ENCODE measurements around the gene MYMX.

Gene MYMX

DNA sequence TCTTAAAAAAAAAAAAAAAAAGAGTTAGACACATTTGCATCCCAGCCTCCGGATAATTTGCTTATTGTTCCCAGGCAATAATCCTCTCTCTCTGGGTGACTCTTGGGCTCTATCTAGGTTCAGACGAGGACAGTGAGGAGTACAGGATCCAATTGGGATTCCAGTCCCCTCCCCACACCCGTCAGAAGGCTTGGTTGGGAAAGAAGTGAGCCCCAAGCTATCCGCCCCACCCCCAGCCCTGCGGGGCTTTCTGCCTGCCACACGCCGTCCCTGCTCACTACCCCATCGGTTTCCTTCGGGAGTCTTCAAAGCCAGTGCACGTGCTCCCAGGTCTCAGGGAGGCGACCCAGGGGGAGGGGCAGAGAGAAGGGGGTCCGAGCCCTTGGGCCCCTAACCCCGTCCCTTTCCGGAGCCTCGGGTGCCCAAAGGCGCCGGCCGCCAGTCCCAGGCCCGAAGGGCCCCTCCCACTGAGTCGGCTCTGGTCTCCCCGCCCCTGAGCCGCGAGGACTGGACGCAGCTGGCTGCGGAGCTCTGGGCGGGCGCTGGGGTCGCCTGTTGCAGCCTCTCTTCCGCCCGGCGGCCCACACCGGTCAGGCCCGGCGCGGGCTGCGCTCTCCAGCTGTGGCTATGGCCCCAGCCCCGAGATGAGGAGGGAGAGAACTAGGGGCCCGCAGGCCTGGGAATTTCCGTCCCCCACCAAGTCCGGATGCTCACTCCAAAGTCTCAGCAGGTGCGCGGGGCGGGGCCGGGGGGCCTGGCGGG lies 2.5 kb downstream of the MYMX start:
- Histone ChIP-seq H3K4me3 (peak overlapping the region; percentile 79), H3K36me3 (ENCODE audit: insufficient read depth, low read length) (no peaks in the 10 kb centered on the region), H3K9me3 (ENCODE audit: low read depth, low read length) (no peaks in the 10 kb centered on the region), H3K27ac (peak overlapping the region; percentile 93), H3K9ac (ENCODE audit: insufficient read length) (peak overlapping the region; percentile 70)
- peak; percentile 35 for DNase-seq (ENCODE audit: low read depth, low spot score)
- TF ChIP-seq POLR2AphosphoS5 (IDR thresholded peaks at IDR 0.05; ENCODE audit: borderline replicate concordance, low read depth, low read length) (peak; percentile 55; the same call in 1 of the 2 replicates), EZH2 (IDR thresholded peaks at IDR 0.05) (no peak)

DNA sequence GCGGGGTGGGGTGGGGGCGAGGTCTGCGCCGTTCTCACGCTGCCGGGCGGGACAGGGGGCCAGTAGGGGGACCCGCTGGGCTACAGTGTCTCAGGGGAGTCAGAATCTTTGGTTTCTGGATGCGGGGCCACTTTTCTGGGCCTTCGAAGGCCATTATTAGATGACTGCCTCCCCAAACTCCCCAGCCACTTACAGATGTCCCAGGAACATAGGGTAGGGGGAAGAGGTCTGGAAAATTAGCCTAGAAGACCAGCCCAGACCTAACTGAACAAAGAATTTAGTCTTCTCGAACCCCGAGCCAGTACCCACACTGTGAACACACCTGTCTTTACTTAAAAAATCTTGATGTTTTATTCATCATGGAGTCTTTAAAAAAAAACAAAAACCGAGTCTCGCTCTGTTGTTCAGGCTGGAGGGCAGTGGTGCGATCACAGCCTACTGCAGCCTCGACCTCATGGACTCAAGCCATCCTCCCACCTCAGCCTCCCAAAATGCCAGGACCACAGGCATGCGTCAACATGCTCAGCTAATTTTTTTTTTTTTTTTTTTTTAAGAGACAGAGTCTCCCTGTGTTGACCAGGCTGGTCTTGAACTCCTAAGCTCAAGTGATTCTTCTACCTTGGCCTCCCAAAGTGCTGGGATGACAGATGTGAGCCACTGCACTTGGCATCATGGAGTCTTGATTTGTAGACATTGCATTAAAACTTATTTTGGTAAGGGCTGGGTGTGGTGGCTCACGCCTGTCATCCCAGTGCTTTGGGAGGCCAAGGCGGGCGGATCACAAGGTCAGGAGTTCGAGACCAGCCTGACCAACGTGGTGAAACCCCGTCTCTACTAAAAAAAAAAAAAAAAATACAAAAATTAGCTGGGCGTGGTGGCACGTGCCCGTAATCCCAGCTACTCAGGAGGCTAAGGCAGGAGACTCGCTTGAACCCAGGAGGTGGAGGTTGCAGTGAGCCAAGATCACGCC lies 3.4 kb downstream of the MYMX start:
- no peak for TF ChIP-seq POLR2AphosphoS5 (IDR thresholded peaks at IDR 0.05; ENCODE audit: borderline replicate concordance, low read depth, low read length)
- TF ChIP-seq EZH2 (IDR thresholded peaks at IDR 0.05): no peak
- TF ChIP-seq FOXP2 (optimal IDR thresholded peaks at IDR 0.05; ENCODE audit: control extremely low read depth, extremely low read length, insufficient read depth): no peak
- peak overlapping the region; percentile 64 for H3K4me3 ChIP-seq
- no peak for DNase-seq (ENCODE audit: low read depth, low spot score)

GRCh38 chr6:44220913-44221290 lies 4.2 kb downstream of the MYMX start:
- TF ChIP-seq POLR2AphosphoS5 (IDR thresholded peaks at IDR 0.05; ENCODE audit: borderline replicate concordance, low read depth, low read length) (no peak), EZH2 (IDR thresholded peaks at IDR 0.05) (no peak), FOXP2 (optimal IDR thresholded peaks at IDR 0.05; ENCODE audit: control extremely low read depth, extremely low read length, insufficient read depth) (no peak)
- no peak for DNase-seq (ENCODE audit: low read depth, low spot score)
- Histone ChIP-seq H3K9ac (ENCODE audit: insufficient read length) (no peak overlapping the region), H3K9me3 (ENCODE audit: low read depth, low read length) (no peaks in the 10 kb centered on the region), H3K36me3 (ENCODE audit: insufficient read depth, low read length) (no peaks in the 10 kb centered on the region), H3K27ac (peak overlapping the region; percentile 75), H3K4me3 (no peak overlapping the region)

More for the DNA sequence above, 3.4 kb downstream of the MYMX start:
- peak overlapping the region; percentile 84; the same call in 1 of the 2 replicates for H3K27ac ChIP-seq
- H3K9ac ChIP-seq (ENCODE audit: insufficient read length): peak overlapping the region; percentile 32
- H3K36me3 ChIP-seq (ENCODE audit: insufficient read depth, low read length): no peaks in the 10 kb centered on the region
- H3K9me3 ChIP-seq (ENCODE audit: low read depth, low read length): no peaks in the 10 kb centered on the region

DNA sequence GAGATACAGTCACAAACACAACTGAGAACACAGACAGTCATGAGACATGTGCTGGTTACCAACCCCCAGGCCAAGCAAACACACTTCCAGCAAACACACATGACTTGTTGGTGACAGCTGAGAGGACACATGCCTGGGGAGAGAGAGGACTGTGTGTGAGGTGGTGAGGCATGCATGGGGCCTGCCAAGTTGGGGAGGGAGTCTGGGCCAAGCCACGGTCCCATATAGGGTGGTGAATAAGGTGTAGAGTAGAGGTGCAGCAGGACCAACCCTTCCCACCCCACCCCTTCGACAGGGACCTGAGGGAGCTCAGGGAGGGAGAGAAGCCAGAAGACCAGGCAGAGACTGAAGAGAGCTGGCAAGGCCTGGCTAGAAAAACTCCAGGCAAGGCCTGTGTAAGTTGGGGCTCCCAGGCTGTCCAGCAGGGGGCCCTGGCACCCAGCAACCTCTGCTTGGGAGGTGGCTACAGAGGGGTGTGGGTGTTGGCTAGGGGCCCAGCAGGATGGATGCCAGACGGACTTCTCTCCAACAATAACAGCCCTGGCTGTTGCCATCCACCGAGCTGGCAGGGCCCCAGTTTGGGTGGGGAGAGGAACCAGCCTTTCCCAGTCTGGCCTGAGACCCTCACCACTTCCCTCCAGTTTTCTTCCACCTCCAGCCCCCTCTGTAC lies 4.7 kb downstream of the MYMX start:
- Histone ChIP-seq H3K9ac (ENCODE audit: insufficient read length) (peak overlapping the region; percentile 37), H3K27ac (peak overlapping the region; percentile 75)
- no peak for TF ChIP-seq FOXP2 (optimal IDR thresholded peaks at IDR 0.05; ENCODE audit: control extremely low read depth, extremely low read length, insufficient read depth)
- TF ChIP-seq POLR2AphosphoS5 (IDR thresholded peaks at IDR 0.05; ENCODE audit: borderline replicate concordance, low read depth, low read length): no peak
- TF ChIP-seq EZH2 (IDR thresholded peaks at IDR 0.05): no peak

GRCh38 chr6:44221961-44222335 lies 5.2 kb downstream of the MYMX start:
- H3K9ac ChIP-seq (ENCODE audit: insufficient read length): no peak overlapping the region
- H3K4me3 ChIP-seq: peak overlapping the region; percentile 12; the same call in 1 of the 2 replicates
- no peaks in the 10 kb centered on the region for H3K36me3 ChIP-seq (ENCODE audit: insufficient read depth, low read length)
- no peak for TF ChIP-seq EZH2 (IDR thresholded peaks at IDR 0.05)
- no peak for TF ChIP-seq POLR2AphosphoS5 (IDR thresholded peaks at IDR 0.05; ENCODE audit: borderline replicate concordance, low read depth, low read length)
- no peak for TF ChIP-seq FOXP2 (optimal IDR thresholded peaks at IDR 0.05; ENCODE audit: control extremely low read depth, extremely low read length, insufficient read depth)
- no peaks in the 10 kb centered on the region for H3K9me3 ChIP-seq (ENCODE audit: low read depth, low read length)
- H3K27ac ChIP-seq: peak overlapping the region; percentile 75
- DNase-seq (ENCODE audit: low read depth, low spot score): no peak

More for the DNA sequence above, 4.7 kb downstream of the MYMX start:
- no peaks in the 10 kb centered on the region for H3K36me3 ChIP-seq (ENCODE audit: insufficient read depth, low read length)
- DNase-seq (ENCODE audit: low read depth, low spot score): no peak
- peak overlapping the region; percentile 12; the same call in 1 of the 2 replicates for H3K4me3 ChIP-seq
- no peaks in the 10 kb centered on the region for H3K9me3 ChIP-seq (ENCODE audit: low read depth, low read length)

- Histone ChIP-seq H3K4me3 (peak overlapping the region; percentile 86), H3K27ac (peak overlapping the region; percentile 60; the same call in 1 of the 2 replicates), H3K9me3 (ENCODE audit: low read depth, low read length) (no peaks in the 10 kb centered on the region), H3K36me3 (ENCODE audit: insufficient read depth, low read length) (no peaks in the 10 kb centered on the region; the same call in 1 of the 2 replicates), H3K9ac (ENCODE audit: insufficient read length) (peak overlapping the region; percentile 57)
- no peak for DNase-seq (ENCODE audit: low read depth, low spot score)
- TF ChIP-seq POLR2AphosphoS5 (IDR thresholded peaks at IDR 0.05; ENCODE audit: borderline replicate concordance, low read depth, low read length) (no peak; the same call in 1 of the 2 replicates), EZH2 (IDR thresholded peaks at IDR 0.05) (no peak), FOXP2 (optimal IDR thresholded peaks at IDR 0.05; ENCODE audit: control extremely low read depth, extremely low read length, insufficient read depth) (no peak)
These were observed 6.0 kb downstream of the MYMX start for GRCh38 chr6:44222486-44223318.

- peak within 1 kb of the TSS; percentile 65 for H3K9ac ChIP-seq (ENCODE audit: insufficient read length)
- H3K36me3 ChIP-seq (ENCODE audit: insufficient read depth, low read length): peaks cover 4% of the 10 kb centered on the region; the same call in 1 of the 2 replicates
- no peak for DNase-seq (ENCODE audit: low read depth, low spot score)
- TF ChIP-seq POLR2AphosphoS5 (IDR thresholded peaks at IDR 0.05; ENCODE audit: borderline replicate concordance, low read depth, low read length) (peak; percentile 87), EZH2 (IDR thresholded peaks at IDR 0.05) (no peak)
- no peaks in the 10 kb centered on the region for H3K9me3 ChIP-seq (ENCODE audit: low read depth, low read length)
- H3K4me3 ChIP-seq: peak within 1 kb of the TSS; percentile 86
- H3K27ac ChIP-seq: peak within 1 kb of the TSS; percentile 60; the same call in 1 of the 2 replicates
These were observed 6.7 kb downstream of the MYMX start, which contains the start of gene SLC29A1 for GRCh38 chr6:44223319-44224028. Gene SLC29A1, plus strand, starts transcription at chr6:44223595. Its CDS starts 3,719 bp downstream, at chr6:44227314.
